Fibroblast of skin of scalp (primary cell): ENCODE measurements around the gene CHAT.
A peak's percentile ranks its signal among the peaks of the same experiment; 100 is the strongest.

ENCODE experiments used
- DNase-seq: peaks from one replicate; pipeline ENCODE4 v3.0.0-alpha.2; 2013

Gene CHAT

DNA sequence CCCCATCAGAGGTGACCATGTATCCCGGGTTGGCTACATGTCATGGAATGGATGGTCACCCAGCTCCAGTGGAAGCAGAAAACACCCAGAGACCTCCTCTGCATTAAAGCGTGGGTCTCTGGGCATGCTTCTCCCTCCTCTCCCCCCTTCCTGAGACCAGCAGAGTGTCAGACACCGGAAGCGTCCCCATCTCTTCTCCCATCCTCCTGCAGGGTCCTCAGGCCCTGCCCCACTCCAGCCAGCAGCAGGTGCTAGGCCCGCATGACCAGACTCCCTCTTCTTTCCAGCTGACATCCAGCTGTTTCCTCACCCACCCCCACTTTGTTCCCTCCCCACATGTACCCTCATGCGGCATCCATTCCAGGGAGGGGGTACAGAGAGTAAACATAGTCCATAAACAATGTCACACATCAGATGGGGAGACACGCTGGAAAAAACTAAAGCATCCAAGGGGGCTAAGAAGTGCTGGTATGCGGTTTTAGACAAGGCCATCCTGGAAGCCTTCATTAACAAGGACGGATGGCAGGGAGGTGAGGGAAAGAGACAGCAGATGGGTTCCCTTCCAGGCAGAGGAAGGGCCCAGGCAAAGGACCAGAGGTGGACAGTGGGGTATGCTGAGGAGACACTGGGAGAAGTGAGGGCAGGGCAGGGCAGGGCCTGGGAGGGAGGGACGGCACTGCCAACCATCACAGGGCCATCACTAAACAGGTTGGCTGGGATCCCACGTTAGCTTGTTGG is 16.2 kb upstream of the CHAT start:
- no peak for DNase-seq

DNA sequence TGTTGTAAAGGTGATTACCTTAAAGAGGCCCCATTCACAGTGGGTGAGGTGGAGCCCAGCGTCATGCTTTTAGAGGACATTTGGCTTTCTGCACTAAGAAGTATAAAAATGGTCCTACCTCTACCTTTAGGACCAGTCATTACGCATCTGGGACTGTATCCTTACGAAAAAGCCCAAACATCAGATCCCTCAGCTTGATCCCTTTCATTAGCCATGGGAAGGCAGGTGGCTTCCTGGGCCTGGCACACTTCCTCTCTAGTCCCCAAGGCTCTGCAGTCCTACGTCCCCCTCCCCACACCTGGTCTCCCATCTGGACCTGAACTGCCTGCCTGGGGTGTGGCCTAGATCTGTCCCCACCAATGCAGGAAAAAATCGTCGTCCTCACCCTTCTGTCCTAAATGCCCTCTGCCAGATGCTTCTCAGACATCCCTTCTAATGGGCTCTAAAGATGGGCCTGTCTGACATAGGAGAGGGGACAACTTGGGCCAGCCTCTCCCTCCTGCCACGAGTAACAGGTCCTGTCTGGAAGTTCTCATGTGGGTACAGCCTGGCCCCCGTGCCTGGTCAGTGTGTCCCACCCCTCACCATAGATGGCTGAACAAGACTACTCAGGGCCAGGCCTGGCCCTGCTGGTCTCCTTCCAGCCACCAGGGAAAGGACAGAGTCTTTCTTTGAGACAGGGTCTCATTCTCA is 15.5 kb upstream of the CHAT start:
- DNase-seq: no peak

DNA sequence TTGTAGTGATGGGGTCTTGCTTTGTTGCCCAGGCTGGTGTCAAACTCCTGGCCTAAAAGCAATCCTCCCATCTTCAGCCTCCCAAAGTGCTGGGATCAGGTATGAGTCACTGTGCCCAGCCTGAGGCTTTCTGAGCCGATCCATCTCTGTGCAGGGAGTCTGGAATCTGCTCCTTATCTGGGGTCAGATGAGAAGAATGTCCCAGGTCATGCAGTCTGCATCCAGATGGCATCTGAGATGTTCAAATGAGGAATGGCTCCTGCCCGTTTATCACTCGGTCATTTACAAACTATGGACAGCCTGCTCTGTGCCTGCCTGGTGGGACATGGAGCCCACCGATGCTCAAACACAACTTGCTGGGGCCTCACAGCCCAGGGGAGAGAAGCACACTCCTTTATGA is 14.9 kb upstream of the CHAT start:
- no peak for DNase-seq

DNA sequence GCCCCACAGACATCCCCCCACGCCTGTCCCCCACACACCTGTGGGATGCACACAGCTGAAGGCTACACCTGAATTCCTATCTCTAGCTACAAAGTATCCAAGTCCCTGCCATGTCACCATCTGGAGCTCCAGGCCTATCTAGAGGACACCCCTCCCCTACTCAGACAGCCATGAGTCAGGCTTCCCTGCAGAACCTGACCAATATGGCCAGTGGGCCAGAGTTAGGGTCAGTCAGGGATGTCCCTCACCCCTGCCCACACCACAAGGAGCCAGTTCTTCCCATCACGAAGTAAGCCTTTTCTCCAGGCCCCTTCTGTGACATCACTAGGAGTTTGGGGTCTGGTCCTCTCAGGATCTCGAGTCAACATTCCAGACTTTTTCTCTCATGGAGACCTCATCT is 14.3 kb upstream of the CHAT start:
- DNase-seq: no peak

DNA sequence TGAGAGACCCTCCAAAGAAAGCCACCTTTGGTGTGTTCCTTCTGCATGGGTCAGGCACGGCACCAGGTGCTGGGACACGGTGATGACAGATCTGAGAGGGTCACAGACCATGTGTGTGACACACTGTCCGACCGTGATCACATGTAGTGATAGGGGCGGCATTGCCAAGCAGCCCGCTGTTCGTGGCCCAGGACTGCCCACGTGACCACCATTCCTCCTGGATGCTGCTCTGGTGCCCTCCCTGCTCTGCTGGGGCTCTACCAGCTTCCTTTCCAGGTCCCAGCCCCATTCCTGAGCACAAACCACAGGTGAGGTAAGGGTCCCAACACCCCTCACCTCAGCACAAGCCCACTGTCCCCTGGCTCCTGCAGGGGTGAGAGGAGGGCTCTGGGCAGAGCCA is 13.8 kb upstream of the CHAT start:
- DNase-seq: no peak

DNA sequence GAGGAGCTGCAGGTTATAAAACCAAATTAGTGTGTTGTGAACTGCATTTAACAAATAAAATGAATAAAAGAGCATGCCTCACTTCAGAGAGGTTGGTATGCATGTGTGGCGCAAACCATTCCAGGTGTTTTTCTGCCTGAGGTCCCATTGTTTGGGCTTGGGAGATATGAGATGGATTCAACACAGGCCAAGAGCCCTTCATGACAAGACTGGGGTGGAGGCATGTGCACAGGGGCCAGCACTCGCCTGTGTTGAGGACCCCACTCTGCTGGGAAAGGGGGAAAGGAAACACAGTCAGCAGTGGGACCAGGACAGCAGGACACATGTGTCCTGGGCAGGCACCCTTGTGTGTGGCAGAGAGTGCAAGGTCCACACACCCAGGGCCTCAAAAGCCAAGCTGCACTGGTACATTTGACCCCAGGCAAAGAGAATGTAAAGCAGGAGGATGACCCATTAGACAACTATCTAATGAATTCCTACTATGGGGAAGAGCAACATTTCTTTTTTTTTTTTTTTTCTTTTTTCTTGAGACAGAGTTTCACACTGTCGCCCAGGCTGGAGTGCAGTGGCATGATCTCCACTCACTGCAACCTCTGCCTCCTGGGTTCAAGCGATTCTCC is 12.9 kb upstream of the CHAT start:
- DNase-seq: no peak

DNA sequence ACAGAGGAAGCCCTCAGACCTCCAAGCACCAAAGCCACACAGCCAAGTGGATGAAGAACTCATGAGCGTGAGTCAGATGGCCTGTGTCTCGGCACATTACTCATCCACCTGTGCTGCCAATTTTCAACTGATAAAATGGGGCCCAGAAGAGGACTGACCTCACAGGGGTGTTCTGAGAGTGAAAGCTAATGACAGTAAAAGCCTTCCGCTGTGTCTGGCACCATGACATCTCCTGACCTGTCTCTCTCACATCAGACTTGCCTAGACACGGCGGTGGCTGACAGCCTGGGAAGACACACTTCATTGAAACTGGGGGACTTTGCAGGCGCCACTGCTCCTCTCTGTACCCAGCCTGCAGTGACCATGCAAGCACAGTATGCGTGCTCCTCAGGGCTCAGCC is 12.0 kb upstream of the CHAT start:
- no peak for DNase-seq

DNA sequence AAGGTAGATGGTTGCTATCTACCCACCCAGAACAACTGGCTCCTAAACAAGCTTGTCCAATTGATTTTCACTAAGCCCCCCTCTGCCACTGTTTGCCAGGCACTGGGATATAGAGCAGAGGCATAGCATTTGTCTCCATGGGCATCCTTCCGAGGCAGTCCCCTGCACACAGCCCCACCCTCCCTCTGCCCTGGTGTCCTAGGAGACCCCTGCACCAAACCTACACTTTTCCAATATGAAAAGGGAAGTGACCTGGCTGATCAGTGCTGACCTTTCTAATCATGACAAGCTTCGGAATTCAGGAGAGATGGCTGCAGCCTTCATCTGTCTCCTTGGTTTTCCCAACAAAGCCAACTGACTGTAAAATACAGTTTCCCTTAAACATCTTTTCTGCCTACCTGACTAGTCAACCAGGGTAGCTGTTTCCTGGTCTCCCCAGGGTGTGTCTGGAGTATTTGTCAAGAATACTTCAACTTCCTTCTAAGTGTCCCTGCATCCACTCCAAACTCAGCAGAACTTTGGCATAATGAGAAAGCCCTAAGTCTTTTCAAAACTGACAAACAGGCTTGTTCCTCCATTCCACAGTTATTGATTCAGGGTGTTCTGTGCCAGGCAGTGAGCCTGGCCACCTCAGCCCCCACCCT is 11.3 kb upstream of the CHAT start:
- no peak for DNase-seq

DNA sequence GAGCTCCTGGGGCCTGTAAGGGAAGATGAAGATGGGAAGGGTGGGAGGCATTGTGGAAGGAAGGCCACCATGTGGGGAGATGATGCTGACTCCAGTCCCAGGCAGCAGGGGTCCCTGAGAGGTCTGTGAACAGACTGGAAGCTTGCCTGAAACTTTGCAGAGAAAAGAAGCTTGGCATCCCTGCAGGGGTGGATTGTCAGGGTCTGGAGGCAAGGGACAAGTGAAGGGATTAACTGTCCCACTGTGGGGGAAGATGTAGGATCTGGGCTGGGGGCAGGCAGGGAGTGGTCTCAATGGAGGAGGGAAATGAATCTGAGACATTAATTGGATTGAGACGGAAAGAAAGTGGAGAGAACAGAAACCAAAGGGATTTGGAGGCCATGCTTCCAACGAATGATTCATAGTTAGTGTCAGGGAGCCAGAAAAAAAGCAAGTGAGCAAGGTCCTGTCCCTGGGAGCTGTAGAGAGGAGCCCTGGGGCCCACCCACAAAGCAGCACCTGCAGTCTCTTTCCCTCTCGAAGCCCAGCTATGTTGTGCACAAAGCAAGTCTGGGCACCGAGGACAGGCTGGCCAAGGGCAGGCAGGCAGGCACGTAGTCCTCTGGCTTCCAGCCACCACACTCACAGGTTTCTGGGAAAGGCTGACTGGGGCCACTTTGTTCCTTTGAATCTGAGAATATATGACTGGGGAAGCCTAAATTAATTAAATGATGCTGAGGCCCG is 8.5 kb upstream of the CHAT start:
- DNase-seq: no peak

DNA sequence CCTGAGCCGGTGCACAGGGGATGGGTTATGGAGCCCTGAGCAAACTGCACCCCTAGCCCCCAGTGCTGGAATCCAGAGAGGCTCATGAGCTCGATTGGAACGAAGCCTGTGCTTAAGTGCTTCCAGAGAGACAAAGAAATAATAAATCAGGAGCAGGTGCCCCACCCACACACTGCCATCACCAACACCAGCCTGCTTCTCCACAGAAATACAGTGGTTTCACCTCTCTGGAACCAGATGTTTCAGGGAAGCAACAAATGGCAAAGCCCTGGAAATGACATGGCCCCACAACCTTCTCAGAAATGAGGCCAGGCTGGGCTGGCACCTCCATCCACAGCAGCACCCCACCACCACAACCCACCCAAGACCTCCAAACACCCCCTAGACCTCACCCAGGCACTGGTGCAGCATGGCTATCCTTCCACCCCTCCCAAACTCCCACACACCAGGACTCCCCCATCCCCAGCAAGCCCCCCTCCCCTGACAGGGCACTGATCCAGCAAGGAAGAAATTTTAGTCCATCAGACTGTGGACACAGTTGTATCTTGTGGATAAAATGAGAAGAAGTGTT is 7.8 kb upstream of the CHAT start:
- DNase-seq: no peak

DNA sequence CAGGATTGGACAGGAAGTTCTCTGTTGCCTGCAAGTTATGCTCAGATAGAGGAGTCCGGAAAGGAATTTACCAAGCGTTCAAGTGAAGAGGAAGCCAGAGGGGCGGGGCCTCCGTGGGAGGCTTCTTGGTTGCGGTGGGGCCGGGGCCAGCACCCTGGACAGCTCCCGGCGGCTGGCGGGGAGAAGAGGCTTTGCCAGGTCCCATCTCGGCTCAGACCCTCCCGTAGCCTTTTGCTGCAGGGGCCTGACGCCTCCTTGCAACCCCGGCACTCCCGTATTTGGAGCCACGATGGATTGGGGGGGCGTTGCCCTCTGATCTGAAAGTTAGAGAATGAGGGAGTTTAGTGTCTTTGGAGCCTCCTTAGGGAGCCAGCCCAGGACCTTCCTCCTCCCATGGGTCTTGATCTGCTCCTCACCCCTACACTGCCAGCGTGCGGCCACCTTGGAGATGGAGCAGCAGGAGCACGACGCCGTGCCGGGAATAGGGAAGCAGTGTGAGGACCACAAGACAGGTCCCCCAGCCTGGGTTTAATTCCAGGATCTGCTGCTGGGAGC is 6.8 kb upstream of the CHAT start:
- DNase-seq: peak; percentile 73

DNA sequence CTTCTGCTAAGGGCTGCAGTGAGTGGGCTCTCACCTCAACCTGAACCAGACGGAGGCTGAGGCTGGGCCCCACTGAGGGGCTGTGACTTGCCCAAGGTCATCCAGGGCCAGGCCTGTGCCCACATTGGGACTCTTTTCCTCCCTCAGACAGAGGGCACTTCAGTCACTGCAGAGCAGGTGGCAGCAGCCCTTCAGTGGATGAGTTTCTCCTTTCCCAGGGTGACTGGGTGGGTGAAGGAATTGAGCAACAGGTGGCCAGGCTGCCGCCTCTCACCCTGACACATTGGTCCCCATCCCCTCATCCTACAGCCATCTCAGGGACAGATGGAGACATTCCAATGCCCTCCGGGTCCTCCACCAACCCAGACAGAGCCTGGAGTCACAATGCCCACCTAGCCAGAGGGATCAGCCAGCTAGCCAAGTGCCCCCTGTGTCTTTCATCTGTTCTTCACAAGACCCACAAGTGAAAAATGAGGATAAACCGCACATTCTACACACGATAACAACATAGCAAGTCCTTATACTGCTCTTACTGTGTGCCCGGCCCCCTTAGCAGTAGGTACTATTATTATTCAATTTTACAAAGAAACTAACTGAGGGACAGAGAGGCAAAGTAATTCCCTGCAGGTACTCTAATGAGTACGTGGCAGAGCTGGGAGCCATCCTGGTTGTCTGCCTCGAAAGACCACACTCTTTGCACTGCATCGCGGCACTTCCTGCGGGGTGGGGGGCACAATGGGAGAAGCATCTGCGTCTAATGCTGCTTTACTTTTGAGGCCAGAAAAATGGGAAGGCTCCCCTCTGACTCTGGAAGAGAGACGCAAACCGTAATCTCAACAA is 5.5 kb upstream of the CHAT start:
- no peak for DNase-seq

DNA sequence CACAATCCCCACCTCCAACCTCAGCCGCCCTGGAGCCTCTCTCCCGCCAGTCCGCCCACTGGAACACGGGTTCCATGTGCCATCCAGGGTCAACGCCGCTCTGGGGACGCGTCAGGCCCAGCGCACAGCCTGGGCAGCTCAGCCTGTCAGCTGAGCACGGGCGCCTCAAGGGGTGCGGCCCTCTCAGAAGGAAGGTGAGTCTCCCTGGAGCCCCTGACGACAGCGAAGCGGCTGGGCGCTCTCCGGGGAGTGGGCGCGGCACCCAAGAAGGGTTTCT is 4.9 kb upstream of the CHAT start:
- no peak for DNase-seq

DNA sequence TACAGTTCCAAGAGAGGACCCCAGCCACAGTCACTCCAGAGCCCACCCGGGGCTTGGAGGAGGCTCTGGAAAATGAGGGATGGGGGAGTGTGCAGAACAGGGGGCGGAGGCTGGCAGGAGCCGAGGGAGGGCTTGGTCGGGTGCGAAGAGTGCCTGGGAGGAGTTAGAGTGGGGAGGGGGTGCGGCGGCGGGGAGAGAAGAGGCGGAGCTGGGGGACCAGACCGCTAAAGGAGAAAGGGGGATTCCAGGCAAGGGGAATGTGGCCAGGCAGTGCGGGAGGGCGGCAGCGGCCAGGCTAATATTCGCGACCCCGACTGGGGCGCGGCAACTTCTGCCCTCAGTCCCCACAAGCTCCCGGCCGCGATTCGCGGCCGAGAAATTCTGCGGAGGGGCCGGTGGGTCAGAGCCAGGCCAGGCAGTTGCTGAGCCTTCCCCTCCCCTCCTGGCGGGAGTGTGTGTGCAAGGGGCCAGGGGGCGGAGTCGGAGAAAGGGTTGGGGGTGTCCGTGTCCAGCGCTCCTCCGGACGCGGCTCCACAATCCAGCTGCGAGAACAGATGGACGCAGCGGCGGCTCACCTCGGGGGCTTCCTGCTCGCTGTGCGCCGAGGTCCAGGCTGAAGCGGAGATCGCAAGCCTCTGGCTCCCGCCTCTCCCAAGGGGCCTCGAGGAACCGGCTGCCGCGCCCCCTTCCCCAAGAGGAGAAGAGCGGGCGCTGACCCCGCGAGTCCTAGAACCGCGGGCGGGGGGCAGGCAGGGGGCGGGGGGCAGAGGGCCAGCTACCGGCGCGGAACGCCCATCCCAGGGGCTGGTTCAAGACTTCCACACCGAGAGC is 4.3 kb upstream of the CHAT start:
- DNase-seq: no peak

DNA sequence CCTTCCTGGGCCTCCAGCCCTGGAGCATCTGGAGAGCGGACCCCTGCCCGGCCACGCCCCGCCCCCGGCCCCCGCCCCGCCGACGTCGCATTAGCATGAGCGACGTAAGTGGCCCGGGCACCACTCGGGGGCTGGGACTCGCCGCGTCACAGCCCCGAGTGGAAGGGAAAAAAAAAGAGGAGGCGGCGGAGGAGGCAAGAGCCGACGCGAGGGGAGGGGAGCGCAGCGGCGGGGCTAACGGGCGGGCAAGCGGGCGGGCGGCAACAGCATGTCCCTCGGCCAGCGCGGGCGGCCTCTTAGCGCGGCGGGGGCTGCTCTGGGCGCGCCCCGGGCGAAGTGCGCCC is 3.8 kb upstream of the CHAT start, which contains the start of gene SLC18A3:
Gene SLC18A3 (plus strand): TSS at position 197 of the 344 bp plus-strand sequence. CDS start 431 bp downstream, outside the sequence.
- no peak for DNase-seq

DNA sequence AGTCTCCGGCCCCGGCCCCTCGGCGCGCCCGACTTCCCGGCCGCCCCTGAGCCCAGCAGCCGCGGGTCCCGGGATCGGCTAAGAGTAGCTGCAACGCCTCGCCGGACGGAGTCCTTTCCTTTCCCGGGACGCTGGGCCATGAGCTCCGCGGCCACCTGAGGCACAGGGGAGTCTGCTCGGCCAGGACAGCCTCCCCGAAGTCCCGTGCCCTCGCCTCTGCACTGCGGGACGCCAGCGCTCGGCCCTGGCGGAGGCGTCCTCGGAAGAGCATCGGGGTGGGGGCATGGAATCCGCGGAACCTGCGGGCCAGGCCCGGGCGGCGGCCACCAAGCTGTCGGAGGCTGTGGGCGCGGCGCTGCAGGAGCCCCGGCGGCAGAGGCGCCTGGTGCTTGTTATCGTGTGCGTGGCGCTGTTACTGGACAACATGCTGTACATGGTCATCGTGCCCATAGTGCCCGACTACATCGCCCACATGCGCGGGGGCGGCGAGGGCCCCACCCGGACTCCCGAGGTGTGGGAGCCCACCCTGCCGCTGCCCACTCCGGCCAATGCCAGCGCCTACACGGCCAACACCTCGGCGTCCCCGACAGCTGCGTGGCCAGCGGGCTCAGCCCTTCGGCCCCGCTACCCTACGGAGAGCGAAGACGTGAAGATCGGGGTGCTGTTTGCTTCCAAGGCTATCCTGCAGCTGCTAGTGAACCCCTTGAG is 3.2 kb upstream of the CHAT start:
- DNase-seq: no peak

DNA sequence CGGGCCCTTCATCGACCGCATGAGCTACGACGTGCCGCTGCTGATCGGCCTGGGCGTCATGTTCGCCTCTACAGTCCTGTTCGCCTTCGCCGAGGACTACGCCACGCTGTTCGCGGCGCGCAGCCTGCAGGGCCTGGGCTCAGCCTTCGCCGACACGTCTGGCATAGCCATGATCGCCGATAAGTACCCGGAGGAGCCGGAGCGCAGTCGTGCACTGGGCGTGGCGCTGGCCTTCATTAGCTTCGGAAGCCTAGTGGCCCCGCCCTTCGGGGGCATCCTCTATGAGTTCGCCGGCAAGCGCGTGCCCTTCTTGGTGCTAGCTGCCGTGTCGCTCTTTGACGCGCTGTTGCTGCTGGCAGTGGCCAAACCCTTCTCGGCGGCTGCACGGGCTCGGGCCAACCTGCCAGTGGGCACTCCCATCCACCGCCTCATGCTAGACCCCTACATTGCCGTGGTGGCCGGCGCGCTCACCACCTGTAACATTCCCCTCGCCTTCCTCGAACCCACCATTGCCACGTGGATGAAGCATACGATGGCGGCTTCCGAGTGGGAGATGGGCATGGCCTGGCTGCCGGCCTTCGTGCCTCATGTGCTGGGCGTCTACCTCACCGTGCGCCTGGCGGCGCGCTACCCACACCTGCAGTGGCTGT is 2.5 kb upstream of the CHAT start:
- no peak for DNase-seq

DNA sequence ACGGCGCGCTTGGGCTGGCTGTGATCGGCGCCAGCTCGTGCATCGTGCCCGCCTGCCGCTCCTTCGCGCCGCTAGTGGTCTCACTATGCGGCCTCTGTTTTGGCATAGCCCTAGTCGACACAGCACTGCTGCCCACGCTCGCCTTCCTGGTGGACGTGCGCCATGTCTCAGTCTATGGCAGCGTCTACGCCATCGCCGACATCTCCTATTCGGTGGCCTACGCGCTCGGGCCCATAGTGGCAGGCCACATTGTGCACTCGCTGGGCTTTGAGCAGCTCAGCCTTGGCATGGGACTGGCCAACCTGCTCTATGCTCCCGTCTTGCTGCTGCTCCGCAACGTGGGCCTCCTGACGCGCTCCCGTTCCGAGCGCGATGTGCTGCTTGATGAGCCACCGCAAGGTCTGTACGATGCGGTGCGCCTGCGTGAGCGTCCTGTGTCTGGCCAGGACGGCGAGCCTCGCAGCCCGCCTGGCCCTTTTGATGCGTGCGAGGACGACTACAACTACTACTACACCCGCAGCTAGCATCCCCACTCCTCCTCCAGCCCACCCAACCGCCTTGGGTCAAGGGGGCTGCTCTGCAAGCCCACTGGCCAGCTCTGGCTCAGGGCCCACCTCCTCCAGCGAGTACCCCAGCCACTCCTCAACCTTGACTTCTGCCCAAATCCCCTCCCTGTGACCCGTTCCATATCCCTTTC is 1.9 kb upstream of the CHAT start:
- no peak for DNase-seq
